GM20431 (cell line): Measurements from ENCODE around the gene POLD2.
"Not testable (repeated sequence)": the region's sequence is repeated elsewhere in the genome, so short reads cannot be mapped to it uniquely, and the experiment has no call there.

Experiments used
- in situ Hi-C: fragments of 300-500 bp; cut with MseI, MboI; formaldehyde crosslinking; loops from one replicate; pipeline ENCODE4 v1.15.0; 2020; ENCODE audit warnings: low sequenced_read_pairs; ENCODE audit not compliant: unreplicated experiment

Gene POLD2

DNA sequence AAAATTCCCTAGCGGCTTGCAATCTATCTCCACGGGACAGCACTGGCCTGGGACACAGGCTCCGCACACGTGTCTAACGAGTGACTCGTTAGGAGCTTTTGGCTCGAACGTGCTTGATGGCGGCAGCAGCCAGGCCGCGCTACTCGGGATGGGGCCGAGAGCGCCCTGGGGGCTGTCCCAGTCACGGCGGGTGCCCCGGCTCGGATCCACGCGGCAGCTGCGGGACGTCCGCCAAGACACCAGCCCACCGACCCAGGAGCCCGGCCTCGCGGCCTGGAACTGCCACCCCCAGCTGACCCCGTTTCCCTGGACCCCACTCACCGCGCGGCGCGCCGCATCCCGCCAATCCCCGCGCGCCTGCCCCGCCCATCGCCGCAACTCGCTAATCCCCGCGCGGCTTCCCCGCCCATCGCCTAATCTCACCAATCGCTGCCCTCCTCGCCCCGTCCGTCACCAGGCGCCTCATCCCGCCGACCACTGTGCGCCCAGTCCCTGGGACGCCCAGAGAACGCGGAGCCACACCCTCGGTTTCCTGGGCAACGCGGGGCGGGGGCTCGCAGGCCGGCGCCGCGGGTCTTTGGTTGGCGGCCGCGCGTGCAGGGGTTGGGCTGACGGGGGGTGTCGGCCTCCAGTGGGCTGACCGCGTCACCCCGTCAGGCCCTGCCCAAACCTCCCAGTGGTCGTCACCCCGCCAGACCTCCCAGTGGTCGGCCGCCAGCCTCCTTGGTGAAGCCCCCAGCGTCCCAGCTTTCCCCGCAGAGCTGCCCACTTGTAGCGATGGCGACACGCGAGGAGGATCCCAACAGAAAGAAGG lies at the start of gene POLD2:
Gene POLD2 (minus strand): TSS at position 359 of the 814 bp plus-strand sequence. CDS start 1,495 bp downstream, outside the sequence.
- in situ Hi-C loops, result no loop called here

DNA sequence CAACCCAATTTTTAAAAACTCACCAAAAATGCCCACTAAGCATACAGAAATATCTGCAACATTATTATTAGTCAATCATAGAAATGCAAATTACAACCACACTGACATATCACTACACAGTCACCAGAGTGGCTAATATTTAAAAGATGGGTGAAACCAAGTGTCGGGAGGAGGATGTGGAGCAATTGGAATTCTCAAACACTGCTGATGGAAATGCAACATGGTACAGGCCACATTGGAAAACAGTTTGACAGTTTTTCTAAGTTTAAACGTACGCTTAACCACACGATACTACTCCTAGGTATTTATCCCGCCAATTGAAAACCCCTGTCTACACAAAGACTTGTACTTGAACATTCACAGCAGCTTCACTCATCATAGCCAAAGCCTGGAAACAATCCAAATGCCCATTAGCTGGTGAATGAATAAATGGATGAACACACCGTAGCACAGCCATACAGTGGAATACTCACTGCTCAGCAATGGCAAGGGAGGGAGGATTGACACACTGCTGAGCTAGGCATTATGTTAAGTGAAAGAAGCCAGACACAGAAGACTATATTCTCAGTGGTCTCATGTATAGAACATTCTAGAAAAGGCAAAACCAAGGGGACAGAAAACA lies 49.6 kb upstream of the POLD2 start:
- in situ Hi-C loops, result no loop called here

DNA sequence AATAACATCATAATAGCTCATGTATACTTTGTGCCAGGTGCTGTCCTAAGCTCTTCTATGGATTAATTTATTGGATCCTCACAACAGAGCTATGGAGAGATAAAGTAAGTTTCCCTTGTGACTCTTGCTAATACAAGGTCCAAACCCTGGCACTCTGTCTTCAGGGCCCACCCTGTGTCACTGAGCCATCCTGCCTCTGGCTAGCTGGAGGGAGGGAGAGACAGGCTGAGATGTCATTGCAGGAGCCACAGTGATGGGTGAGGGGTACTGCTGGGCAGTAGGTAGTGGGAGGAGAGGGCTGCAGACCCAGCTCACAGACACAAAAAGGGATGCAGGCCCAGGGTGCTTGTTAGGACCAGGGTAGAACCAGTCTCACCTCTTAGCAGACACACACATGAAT lies 49.0 kb upstream of the POLD2 start:
- in situ Hi-C loops, result no loop called here

DNA sequence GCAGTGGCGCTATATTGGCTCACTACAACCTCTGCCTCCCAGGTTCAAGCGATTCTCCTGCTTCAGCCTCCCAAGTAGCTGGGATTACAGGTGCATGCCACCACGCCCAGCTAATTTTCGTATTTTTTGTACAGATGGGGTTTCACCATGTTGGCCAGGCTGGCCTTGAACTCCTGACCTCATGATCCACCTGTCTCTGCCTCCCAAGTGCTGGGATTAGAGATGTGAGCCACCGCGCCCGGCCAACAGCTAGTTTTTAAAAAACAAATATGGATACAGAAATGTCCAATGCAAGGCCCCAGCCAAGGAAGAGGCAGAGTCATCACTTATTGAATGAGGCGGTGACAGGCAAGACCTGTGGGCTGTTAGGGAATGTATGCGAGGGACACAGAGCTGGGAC lies 48.6 kb upstream of the POLD2 start:
- in situ Hi-C loops, result not testable (repeated sequence)

DNA sequence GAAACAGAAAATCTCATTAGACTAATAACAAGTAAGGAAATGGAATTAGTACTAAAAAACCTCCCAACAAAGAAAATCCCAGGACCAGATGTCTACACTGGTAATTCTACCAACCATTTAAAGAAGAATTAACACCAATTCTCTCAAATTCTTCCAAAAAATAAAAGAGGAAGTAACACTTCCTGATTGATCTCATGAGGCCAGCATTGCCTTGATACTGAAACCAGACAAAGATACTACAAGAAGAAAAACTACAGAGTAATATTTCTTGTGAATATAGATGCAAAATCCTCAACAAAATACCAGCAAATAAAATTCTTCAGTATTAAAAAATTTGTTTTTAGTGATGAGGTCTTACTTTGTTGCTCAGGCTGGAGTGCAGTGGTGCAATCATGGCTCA lies 44.6 kb upstream of the POLD2 start:
- in situ Hi-C loops, result no loop called here

DNA sequence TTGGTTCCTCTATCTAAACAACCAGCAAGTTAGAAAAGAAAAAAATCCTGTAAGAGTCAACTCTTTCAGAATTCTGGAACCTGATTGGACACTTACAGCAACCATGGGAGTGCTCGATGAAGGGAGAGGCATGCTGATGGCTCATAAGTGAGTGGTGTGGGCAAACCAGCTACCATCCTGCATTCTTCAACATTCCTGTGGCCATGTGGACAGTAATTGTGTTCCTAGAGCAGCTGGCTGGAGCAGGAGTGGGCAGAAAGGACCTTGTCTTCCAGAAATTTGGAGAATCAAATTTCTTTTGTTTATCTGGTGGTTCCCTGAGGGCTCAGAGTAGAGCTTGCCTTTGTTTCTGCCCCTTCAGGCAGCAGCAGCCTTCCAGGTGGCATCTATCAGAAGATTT lies 40.2 kb upstream of the POLD2 start:
- in situ Hi-C loops, result no loop called here

DNA sequence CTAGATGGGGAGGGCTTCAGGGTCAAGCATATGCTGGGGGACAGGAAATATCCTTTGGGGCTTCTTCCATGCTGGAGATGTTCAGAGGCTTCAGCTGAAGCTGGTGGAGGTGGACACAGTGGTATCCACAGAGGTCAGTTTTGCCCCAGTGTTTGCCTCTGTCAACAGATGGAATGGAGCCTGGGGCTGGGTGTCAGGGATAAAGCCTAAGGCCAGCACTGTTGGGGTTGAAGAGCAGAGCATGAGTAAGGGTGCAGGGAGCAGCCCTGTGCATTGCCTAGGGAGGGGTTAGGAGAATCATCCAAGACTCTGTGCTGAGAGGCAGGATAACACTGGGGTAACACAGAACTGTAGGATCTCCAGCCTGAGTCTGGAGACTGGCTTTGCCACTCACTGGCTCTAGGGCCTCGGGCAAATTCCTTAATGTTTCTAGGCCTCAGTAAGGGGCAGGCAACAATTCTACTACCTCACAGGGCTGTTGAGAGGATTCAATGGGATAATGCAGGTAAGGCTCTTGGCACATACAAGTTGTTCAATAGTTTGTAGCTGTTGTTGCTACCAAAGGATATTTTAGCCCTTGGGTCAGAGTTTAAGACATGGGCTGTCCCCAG lies 39.5 kb upstream of the POLD2 start:
- in situ Hi-C loops, result no loop called here

DNA sequence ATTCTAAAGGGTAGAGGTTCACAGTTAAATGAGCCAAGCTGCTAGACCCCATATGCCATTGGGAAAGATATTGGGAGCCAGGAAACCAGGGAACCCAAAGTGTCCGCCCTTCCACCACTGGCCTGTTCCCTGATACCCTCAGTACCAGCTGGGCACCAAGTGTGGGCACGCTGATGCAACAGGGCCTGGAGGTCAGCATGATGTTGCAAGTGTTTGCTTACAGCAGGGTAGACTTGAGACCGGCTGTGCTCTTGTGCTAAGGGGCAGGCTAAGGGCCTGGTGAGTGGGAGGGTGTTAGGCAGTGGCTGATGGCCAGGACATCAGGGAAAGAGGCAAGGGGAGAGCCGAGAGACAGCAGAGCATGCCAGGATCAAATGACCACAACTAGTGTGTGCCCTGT lies 38.8 kb upstream of the POLD2 start:
- in situ Hi-C loops, result no loop called here

DNA sequence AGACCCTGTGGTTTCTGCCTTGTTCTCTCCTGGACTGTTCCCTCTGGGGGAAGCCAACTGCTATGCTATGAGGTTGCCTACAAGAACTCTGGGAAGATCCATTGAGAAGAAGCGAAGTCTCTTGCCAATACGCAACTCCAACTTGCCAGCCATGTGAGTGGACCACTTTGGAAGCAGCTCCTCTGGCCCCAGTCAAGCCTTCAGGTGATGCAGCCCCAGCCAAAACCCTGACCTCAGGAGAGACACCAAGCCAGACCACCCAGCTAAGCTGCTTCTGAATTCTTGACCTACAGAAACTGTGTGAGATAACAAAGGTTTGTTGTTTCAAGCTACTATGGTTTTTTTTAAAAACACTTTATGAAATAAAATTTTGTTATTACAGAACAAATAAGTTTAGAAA lies 38.0 kb upstream of the POLD2 start:
- in situ Hi-C loops, result no loop called here

DNA sequence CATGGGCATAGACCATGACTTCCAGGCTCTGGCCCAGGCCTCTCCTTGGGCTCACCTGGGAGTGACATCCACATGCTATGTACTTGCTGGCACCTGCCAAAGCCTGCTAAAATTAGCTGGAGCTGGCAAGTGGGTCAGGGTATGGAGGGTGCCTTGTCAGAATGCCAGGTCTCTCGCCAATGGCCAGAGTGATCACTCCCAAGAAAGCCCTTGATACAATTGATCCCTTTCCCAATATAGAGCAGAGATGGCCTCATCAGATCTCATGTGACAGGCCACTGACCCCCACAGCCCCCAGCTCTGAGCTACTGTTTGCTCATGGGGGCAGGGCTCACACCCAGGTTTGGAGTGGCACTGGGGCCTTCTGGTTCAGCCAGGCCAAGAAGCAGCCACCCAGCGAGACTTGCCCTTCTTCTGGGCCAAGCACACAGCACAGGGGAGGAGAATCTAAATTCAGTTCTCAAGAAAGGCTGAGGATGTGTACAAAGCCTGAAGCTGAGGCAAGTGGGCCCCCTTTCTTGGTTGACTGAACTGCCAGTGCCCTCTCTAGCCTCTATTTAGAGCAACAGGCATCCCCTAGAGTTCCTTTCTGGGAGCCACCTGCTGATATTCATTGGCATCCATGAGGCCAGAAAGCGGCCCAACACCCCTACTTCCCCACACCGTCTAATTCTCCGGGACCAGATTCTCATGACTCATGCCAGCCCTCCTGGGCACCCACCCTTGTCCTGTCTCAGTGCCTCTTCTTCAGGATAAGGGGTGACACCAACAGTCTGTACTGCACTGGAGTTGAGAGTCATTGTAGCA lies 36.7 kb upstream of the POLD2 start:
- in situ Hi-C loops, result no loop called here

DNA sequence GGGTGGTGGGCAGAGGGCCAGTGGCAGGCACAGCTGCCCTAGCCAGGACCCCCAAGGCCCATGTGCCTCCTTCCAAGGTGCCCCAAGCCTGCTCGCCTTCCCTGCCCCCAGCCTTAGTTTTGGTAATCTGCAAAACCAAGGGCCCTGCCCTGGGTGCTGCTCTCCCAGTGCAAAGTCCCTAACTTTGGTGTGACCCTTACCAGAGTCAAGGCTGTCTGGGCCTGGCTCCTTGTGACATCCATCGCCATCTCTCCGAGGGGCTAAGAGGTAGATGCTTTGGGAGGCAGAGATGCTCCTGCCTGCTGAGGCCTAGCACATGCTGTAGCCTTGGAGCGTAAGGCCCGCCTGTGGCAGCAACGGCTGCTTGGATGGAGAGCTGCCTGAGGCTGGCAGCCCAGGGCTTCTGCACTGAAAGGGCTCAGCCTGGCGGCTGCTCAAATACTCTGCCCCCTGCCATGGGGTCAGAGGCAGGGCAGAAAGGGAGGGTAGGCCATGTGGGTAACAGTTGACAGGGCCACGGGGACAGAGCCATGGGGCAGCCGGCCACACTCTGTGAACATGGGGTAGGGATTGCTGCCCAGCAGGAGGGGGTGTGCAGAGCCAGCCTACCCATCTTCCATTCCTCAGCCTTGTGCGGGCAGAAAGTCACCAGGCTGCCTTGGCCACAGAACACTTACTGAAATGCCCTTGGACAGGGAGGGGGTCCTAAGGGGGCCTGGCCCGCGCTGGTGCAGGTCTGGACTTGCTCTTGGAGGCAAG lies 35.7 kb upstream of the POLD2 start:
- in situ Hi-C loops, result no loop called here

DNA sequence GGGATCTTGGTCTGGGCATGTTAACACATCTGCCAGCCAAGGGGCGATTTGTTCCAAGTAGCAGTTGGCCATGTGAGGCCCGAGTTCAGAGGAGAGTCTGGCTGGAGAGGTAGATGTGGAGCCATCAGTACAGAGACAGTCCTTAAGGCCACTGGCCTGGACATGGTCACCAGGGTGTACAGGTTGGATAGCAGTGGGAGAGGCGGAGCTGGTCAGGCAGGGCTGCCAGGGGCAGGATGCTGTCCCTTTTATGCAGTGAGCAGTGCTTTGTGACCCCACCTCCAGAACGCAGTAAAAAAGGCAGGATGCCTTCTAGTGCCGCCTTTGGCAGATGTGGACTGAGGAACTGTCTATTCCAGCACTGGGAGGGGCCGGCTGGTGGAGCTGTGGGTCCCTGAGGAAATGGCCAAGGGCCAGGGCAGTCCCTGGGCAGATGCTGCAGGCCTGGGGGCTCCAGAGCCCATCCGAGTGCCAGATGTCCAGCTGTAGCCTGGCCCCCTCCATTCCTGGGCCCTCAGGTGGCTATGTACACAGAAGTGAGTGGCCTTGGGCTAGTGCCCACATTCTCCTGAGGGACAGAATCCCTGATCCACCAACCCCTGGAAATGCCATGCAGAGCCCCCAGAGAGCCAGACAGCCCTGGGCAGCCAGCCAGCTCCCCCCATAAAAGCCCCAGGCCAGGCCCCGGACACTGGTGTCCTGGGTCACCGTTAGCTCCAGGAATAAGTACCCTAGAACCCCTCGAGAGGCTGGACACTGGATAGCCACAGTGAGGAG lies 34.9 kb upstream of the POLD2 start:
- in situ Hi-C loops, result no loop called here

DNA sequence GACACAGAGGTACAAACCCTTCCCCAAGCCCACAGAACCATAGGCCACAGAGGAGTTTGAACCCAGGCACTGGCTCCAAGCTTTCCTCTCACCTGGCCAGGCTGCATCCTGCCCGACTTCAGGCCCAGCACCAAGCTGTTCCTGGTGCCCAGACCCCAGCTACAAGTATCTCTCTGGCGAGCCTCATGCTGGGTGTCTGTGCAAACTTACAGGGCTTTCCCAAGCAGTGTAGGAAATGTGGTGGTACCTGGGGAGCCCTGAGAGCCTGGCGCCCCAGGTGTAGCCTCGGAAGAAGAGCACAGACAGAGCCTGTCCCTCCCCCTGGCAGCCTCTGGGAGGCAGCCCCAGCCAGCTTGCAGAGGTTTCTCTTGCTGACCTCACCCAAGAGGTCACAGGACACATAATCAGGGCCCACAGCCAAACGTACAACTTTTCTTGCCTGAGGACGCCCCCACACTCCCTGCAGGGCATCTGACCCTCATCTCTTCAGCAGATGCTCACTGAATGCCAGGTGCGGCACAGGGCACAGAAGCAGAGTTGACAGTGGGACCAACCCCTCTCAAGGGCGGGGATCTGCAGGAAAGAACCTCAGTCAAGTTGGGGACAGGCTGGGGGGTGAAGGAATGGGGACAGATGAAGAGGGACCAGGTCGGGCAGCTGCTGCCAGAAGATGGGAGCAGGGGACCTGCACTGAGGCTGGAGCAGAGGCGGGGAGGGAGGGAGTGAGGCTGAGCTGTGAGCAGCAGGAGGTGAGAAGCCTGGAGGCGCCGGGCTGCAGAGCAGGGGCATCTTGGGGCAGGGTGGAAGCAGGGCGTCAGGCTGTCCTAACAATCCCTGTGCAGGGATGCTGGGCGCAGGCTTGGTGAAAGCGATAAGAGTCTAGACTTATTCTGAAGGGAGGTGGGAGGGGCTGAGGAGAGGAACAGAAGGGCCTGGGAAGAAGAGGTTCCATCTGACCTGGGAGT lies 34.0 kb upstream of the POLD2 start:
- in situ Hi-C loops, result no loop called here

DNA sequence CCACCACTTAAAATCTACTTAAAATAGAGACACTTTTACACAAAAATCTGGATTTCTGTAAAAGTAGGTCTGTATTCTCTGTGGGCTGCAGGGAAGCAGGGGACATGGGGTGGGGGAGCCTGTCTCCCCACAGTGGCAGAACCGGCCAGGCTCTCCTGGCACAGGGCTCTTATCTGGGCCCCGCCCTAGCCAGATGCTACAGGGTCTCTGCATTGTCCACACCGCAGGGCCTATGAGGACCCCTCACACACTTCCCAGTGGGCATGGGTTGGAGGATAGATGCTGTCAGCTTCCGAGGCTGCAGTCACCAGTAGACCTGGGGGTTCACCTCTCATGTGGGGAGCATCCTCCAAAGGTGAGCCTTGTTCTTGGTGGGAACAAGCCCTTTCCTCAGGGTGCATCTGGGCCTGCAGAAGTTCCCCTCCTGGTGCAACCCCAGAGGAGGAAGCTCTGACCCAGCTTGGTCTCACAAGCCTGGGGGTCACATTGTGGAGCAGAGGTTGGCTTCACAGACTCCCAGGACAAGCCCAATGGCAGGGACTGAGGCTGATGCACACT lies 33.2 kb upstream of the POLD2 start:
- in situ Hi-C loops, result no loop called here

DNA sequence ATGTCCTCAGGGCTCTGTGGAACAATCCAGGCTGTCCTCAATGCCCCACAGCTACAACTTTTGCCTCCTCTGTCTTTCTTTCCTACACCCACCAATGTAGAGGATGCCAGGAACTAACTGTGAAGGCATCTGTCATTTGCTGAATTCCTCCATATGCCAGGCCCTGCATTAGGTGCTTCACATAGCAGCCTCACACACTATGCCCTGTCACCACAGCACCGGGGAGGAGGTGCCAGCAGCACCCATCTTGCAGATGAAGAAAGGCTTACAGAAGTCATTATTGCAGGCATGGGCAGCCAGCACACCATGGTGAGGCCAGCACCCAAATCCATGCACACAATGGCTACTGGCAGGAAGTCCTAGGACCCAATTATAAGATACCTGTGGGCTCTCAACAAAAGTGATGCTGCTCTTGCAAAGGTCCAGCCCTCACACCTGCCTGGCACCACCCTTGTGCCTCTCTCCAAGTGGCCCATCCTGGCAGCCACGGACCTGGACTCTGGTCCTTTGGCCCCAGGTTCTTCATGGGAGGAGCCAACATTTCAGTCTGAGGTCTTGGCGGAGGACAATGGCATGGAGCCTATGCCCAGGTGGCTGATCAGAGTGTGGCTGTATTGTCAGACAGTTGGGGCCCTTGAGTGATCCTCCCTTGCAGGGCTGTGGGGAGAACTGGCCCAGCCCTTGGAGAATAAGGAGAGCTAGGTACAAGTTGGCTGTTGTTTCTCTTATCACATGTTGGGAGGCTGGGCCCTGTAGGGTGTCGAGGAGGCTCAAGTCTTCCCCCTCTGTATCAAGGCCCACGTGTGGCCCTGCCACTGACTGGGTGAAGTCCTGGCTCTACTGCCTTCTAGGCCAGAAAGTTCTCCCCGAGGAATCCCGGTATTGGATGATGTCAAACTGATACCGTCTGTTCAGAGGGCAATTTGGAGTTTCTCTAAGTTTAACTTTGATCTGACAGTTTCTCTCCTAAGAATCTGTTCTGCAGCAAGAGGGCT lies 32.1 kb upstream of the POLD2 start:
- in situ Hi-C loops, result no loop called here

DNA sequence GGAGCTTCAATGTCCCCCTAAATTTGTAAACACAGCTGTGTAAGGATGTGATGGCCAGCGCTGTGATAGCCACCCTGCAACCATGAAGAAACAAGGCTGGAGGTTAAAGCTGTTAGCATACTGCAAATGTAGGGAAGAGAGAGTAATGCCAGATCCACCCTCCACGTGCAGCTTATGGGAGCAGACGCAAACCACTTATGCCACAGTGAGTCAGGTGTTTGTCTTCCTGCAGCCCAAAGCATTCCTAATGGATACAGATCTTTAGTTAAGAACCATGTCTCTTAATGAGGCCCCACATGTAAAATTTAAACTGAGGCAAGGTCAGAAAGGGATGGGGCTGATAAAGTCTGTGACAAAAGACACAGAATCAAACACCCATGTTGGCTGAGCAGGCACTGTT lies 31.4 kb upstream of the POLD2 start:
- in situ Hi-C loops, result no loop called here

DNA sequence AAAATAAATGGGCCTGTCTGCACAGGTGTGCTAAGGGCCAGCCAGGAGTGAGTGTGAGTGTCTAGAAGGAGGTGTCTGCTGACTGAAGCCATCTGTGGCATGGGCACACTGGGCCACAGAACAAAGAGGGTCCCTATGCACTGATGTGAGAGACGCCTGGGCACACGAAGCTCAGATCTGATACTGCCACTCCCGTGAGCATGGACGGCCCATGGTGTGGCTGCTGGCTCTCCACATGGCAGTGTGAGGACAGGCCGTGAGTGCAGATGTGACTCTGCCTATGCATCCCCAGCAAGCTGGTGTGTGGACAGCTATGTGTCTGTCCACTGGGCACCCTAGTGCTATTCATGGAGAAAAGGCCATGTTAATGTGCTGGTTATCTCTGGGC lies 30.6 kb upstream of the POLD2 start:
- in situ Hi-C loops, result no loop called here
